B cell (primary cell): ENCODE data around the gene PRRT4. TPM values are rescaled to one million over a fixed set of nuclear protein-coding genes. Genes with fewer than 3 reads are reported as not detected.

ENCODE experiments used
- ATAC-seq: fragments of 200-7000 bp; cut with Tn5 transposase; one replicate; pipeline ENCODE4 v1.10.0; 2021; ENCODE audit warnings: low read depth, mild to moderate bottlenecking, moderate number of reproducible peaks, moderate library complexity
- CTCF ChIA-PET: fragments of 350-600 bp; sonication (Branson Sonifier 250); formaldehyde crosslinking; loops from one replicate; lab custom pipeline; 2021; ENCODE audit warnings: antibody characterized with exemption, inconsistent platforms; lab: Charles Lee
- POLR2A ChIA-PET: fragments of 350-600 bp; sonication (Branson Sonifier 250); formaldehyde crosslinking; loops from one replicate; lab custom pipeline; 2021; ENCODE audit warnings: antibody characterized with exemption; lab: Charles Lee
- DNase-seq: peaks from one replicate; pipeline ENCODE4 v3.0.0; 2013
- H2AFZ ChIP-seq: 2 replicates; pipeline ENCODE4 v1.6.1; 2012; ENCODE audit warnings: mild to moderate bottlenecking, low read depth, low read length; ENCODE audit not compliant: insufficient read depth, poor library complexity, severe bottlenecking
- H3K27ac ChIP-seq, 2 donors: 1 replicate in 1 of 2; 2 replicates in 1 of 2; pipeline ENCODE4 v1.5.1; 2012 to 2013; ENCODE audit warnings: low read length in 2 of 2, mild to moderate bottlenecking in 2 of 2, moderate library complexity in 1 of 2
- H3K27me3 ChIP-seq, 4 experiments: fragments of 200-600 bp in 1 of 4; sonication (generic) in 1 of 4; replicated peaks in 1 of 4; 1 replicate in 2 of 4; 2 replicates in 2 of 4; pipeline versions ENCODE4 v1.6.1 to v1.7.0; 2013 to 2016; ENCODE audit warnings: low read length in 3 of 4, mild to moderate bottlenecking in 2 of 4, mixed read lengths in 1 of 4, moderate library complexity in 1 of 4; ENCODE audit not compliant: insufficient read depth in 4 of 4, control insufficient read depth in 3 of 4; ENCODE audit errors: control extremely low read depth in 1 of 4
- H3K36me3 ChIP-seq, 2 experiments: replicated peaks in 1 of 2; 1 replicate in 1 of 2; 2 replicates in 1 of 2; pipeline versions ENCODE4 v1.6.1 to v1.7.1; 2013; ENCODE audit warnings: low read length in 1 of 2; ENCODE audit not compliant: insufficient read depth in 2 of 2, control insufficient read depth in 1 of 2; ENCODE audit errors: control extremely low read depth in 1 of 2, extremely low read depth in 1 of 2
- H3K4me1 ChIP-seq, 2 donors: fragments of 200-600 bp in 1 of 2; sonication (generic) in 1 of 2; 1 replicate in 1 of 2; 2 replicates in 1 of 2; pipeline versions ENCODE4 v1.5.1 to v1.6.1; 2013 to 2017; ENCODE audit warnings: low read length in 2 of 2; ENCODE audit not compliant: control insufficient read depth in 2 of 2, insufficient read depth in 2 of 2
- H3K4me2 ChIP-seq: replicated peaks from 2 replicates; pipeline ENCODE3; 2012; ENCODE audit warnings: mild to moderate bottlenecking, low read depth, low read length; ENCODE audit not compliant: poor library complexity, severe bottlenecking
- H3K4me3 ChIP-seq, 5 experiments: fragments of 200-600 bp in 1 of 5; sonication (generic) in 1 of 5; 1 replicate in 3 of 5; 2 replicates in 2 of 5; pipeline versions ENCODE4 v1.5.1 to v1.7.0; 2011 to 2016; ENCODE audit warnings: low read length in 4 of 5, mild to moderate bottlenecking in 4 of 5, low read depth in 2 of 5, control low read depth in 1 of 5, moderate library complexity in 1 of 5; ENCODE audit not compliant: insufficient read depth in 1 of 5; ENCODE audit errors: control extremely low read depth in 1 of 5, extremely low read depth in 1 of 5
- H3K79me2 ChIP-seq: fragments of 200-600 bp; sonication (generic); one replicate; pipeline ENCODE4 v1.6.0; 2016; ENCODE audit warnings: low read length; ENCODE audit not compliant: control insufficient read depth, insufficient read depth
- H3K9ac ChIP-seq: fragments of 200-600 bp; sonication (generic); 2 replicates; pipeline ENCODE4 v1.6.1; 2017; ENCODE audit warnings: mild to moderate bottlenecking, low read length, moderate library complexity
- H3K9me3 ChIP-seq, 3 donors: one replicate each; pipeline versions ENCODE4 v1.6.1 to v1.7.1; 2013; ENCODE audit warnings: low read length in 2 of 3; ENCODE audit not compliant: control insufficient read depth in 2 of 3, insufficient read depth in 1 of 3; ENCODE audit errors: control extremely low read depth in 1 of 3
- H4K20me1 ChIP-seq: 2 replicates; pipeline ENCODE4 v1.6.0; 2012; ENCODE audit warnings: mild to moderate bottlenecking, low read length; ENCODE audit not compliant: insufficient read depth, control insufficient read depth, poor library complexity, severe bottlenecking
- H3K27ac Mint-ChIP-seq: one replicate; pipeline ENCODE4 v1.8.0; 2021; ENCODE audit warnings: mixed read lengths
- H3K27me3 Mint-ChIP-seq: one replicate; pipeline ENCODE4 v1.8.0; 2021; ENCODE audit warnings: mixed read lengths
- H3K4me1 Mint-ChIP-seq: one replicate; pipeline ENCODE4 v1.8.0; 2021; ENCODE audit warnings: mixed read lengths
- H3K4me3 Mint-ChIP-seq: one replicate; pipeline ENCODE4 v1.8.0; 2021; ENCODE audit warnings: mixed read lengths
- H3K9me3 Mint-ChIP-seq: one replicate; pipeline ENCODE4 v1.8.0; 2022; ENCODE audit warnings: mixed read lengths; ENCODE audit not compliant: insufficient read depth
- EZH2 ChIP-seq: IDR thresholded peaks from 2 replicates; pipeline ENCODE4 v1.6.1; 2012; ENCODE audit warnings: borderline replicate concordance, low read depth, mild to moderate bottlenecking, moderate library complexity, low read length; ENCODE audit not compliant: insufficient read depth, poor library complexity, severe bottlenecking
- WGBS: methylation state at CpG from one replicate; pipeline ENCODE4 v1.1.5; 2013; ENCODE audit warnings: missing lambda C conversion rate; ENCODE audit not compliant: insufficient coverage; 5-methylcytosine and 5-hydroxymethylcytosine counted together
- intact Hi-C: fragments of 100-400 bp; cut with micrococcal nuclease; formaldehyde crosslinking; loops from one replicate; pipeline ENCODE4 v1.10.0; 2022
- polyA plus RNA-seq: library from polyadenylated mRNA; depleted of rRNA; stranded (reverse); fragments of >200 nt; gene quantifications from 2 replicates; pipeline ENCODE4 v1.2.3, GENCODE V29; 2012
- total RNA-seq, 2 donors: library from RNA; stranded (reverse); fragments of 120-200 nt in 1 of 2; gene quantifications; 1 replicate in 1 of 2; 2 replicates in 1 of 2; pipeline versions ENCODE4 v1.2.3 to v1.2.4, GENCODE V29; 2013 to 2022
- TF ChIP-seq, protein P1 (sequence below): fragments of 200-600 bp; IDR thresholded peaks from one replicate; pipeline ENCODE4 v1.8.0; 2022; ENCODE audit warnings: antibody characterized with exemption, mild to moderate bottlenecking

PRRT4 gene
- total and polyA plus RNA-seq, 2 donors (not counting 1 experiment from before 2014, with no cell fraction given): 0.04 to 0.20 TPM

- H3K9ac ChIP-seq: no peak overlapping the region
- H3K4me1 ChIP-seq: no peaks in the 10 kb centered on the region
- no peaks in the 10 kb centered on the region for H3K27me3 ChIP-seq
- H4K20me1 ChIP-seq: no peaks in the 10 kb centered on the region
- H2AFZ ChIP-seq: no peak overlapping the region
- H3K79me2 ChIP-seq: no peaks in the 10 kb centered on the region
- Mint-ChIP-seq H3K27ac (no peak overlapping the region), H3K9me3 (no peaks in the 10 kb centered on the region), H3K4me1 (no peaks in the 10 kb centered on the region), H3K4me3 (no peak overlapping the region), H3K27me3 (no peaks in the 10 kb centered on the region)
- no peak overlapping the region for H3K4me3 ChIP-seq
- ChIA-PET POLR2A (no interaction called here), CTCF (no interaction called here)
- TF ChIP-seq EZH2: no peak
- TF ChIP-seq, protein P1, sequence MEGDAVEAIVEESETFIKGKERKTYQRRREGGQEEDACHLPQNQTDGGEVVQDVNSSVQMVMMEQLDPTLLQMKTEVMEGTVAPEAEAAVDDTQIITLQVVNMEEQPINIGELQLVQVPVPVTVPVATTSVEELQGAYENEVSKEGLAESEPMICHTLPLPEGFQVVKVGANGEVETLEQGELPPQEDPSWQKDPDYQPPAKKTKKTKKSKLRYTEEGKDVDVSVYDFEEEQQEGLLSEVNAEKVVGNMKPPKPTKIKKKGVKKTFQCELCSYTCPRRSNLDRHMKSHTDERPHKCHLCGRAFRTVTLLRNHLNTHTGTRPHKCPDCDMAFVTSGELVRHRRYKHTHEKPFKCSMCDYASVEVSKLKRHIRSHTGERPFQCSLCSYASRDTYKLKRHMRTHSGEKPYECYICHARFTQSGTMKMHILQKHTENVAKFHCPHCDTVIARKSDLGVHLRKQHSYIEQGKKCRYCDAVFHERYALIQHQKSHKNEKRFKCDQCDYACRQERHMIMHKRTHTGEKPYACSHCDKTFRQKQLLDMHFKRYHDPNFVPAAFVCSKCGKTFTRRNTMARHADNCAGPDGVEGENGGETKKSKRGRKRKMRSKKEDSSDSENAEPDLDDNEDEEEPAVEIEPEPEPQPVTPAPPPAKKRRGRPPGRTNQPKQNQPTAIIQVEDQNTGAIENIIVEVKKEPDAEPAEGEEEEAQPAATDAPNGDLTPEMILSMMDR: no peak
- H3K9me3 ChIP-seq: no peaks in the 10 kb centered on the region
- DNase-seq (no peak), ATAC-seq (no peak)
- intact Hi-C loops: loop anchor here (5.0 kb wide), 1 partner anchor 617 kb away; no protein-coding TSS in a partner anchor
- H3K36me3 ChIP-seq: peaks cover 14 to 65% of the 10 kb centered on the region in 2 experiments
- H3K27ac ChIP-seq: no peak overlapping the region
- 100% methylated on average over 3 of the region's 9 CpGs for WGBS
- no peak overlapping the region for H3K4me2 ChIP-seq
Measured at GRCh38 chr7:128324368-128324680, 37.2 kb downstream of the PRRT4 start.

DNA sequence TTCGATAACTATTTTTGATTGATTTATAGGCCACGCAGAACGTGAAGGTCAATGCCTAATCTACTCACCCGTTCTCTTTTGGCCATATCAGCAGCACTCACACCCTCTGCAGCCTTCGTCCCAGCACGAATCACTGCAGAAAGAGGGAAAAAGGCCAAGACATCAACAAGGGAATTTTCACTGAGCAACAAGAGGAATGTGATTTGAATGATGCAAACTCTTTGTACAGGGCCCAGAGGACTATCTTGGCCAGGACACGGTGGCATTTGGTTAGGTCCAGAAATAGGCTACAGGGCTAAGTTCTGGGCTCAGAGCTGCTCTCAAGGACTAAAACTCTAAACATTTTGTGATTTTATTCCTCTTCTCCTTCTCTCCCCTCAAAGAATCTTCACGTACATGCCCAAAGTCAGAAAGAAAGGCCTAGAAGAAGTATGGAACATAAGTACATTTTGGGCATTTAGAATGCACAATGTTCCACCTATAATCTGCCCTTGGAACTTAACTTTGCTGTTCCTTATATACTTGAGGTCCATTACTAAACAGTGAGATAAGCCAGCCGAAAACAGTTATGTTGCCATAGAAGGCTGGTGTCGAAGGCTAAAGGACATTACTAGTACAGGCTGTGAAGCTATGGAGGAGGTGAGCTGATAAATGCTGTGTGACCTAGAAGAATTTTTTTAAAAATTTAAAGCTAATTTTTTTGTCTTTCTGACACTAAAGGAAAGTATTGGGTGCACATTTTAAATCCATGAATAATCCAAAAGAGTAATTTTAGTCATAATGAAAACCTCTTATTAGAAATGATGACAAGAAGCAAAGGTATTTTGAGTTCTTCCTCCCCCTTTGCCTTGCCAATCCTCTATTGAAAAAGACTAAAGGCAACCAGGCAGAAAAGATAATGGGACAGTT is 37.8 kb downstream of the PRRT4 start:
- intact Hi-C loops: loop anchor here (5.0 kb wide), 1 partner anchor 616 kb away; no protein-coding TSS in a partner anchor
- H3K4me3 Mint-ChIP-seq: no peak overlapping the region
- DNase-seq (no peak), ATAC-seq (no peak)
- Histone ChIP-seq H3K4me1 (no peaks in the 10 kb centered on the region), H4K20me1 (no peaks in the 10 kb centered on the region), H3K9ac (no peak overlapping the region), H3K9me3 (no peaks in the 10 kb centered on the region), H3K4me2 (no peak overlapping the region), H3K4me3 (no peak overlapping the region), H3K27me3 (no peaks in the 10 kb centered on the region), H3K27ac (no peak overlapping the region), H2AFZ (no peak overlapping the region), H3K79me2 (no peaks in the 10 kb centered on the region), H3K36me3 (peaks cover 18 to 71% of the 10 kb centered on the region in 2 experiments)
- CTCF ChIA-PET: no interaction called here
- no peaks in the 10 kb centered on the region for H3K4me1 Mint-ChIP-seq
- TF ChIP-seq EZH2: no peak
- TF ChIP-seq, protein P1: no peak
- no peaks in the 10 kb centered on the region for H3K9me3 Mint-ChIP-seq
- POLR2A ChIA-PET: no interaction called here
- H3K27me3 Mint-ChIP-seq: no peaks in the 10 kb centered on the region
- no peak overlapping the region for H3K27ac Mint-ChIP-seq
- WGBS: 92% methylated on average over 6 of the region's 10 CpGs
